PC-9 (cell line): ENCODE measurements around the gene AOC3.

Experiments
- CTCF ChIP-seq: fragments of 200-600 bp; sonication (generic); conservative IDR thresholded peaks from 2 replicates; pipeline ENCODE4 v1.6.1; 2017; ENCODE audit warnings: mixed run types, antibody characterized with exemption, mild to moderate bottlenecking, moderate library complexity
- EZH2 ChIP-seq: fragments of 200-600 bp; sonication (generic); IDR thresholded peaks from 2 replicates; pipeline ENCODE4 v1.8.0; 2017; ENCODE audit warnings: antibody characterized with exemption, low read depth

GRCh38 chr17:42904110-42904469 lies 53.1 kb downstream of the AOC3 start:
- no peak for TF ChIP-seq CTCF
- no peak for TF ChIP-seq EZH2
